Measurements from ENCODE around the gene P2RX6.

DNA sequence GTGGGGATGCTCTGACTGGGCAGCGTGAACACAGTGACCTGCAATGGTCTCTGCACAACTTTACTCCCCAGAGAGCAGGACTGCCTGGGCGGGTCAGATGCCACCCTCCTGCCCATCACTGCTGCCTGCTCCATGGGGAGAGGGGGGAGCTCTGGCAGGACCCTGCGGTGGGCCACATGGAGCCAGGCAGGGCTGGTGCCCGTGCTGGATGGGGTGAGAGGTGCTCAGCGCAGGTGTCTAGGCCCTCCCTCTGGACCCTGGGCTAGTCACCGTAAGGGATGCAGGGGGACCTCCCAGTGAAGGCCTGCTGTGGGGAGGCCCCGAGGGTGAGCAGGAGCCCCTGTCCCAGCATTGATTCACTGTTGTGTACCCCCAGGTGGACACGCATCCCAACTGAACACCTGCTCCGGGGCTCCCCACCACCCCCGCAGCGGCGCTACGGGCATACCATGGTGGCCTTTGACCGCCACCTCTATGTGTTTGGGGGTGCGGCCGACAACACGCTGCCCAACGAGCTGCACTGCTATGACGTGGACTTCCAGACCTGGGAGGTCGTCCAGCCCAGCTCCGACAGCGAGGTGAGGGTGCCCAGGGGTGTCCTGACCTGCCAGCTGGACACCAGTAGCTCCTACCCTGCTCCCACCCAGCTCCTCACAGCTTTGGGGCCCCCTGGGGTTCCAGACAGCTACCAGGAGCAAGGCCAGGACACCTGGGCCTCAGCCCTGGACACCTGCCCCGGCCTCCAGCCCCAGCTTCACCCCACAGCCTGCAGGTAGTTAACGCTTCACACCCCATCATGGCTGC lies 23.5 kb upstream of the P2RX6 start:
- TF ChIP-seq YY1 (IDR thresholded peaks at IDR 0.05; ENCODE audit: borderline replicate concordance in 1 of 3, control insufficient read depth in 1 of 3, extremely low read depth in 1 of 3, insufficient read depth in 3 of 3, insufficient read length in 1 of 3, insufficient replicate concordance in 2 of 3, low read depth in 1 of 3, low read length in 2 of 3) (no peak), HMGN3 (IDR thresholded peaks at IDR 0.05; ENCODE audit: borderline replicate concordance, extremely low read depth, insufficient read length, low read depth, low read length) (no peak), EZH2 (IDR thresholded peaks at IDR 0.05; ENCODE audit: borderline replicate concordance, low read depth, low read length) (no peak), RFX5 (IDR thresholded peaks at IDR 0.05; ENCODE audit: low read depth, low read length) (no peak), NRF1 (conservative IDR thresholded peaks at IDR 0.05 in 1 of 2, IDR thresholded peaks at IDR 0.05 in 1 of 2) (no peak)
- TF ChIP-seq, protein P1, sequence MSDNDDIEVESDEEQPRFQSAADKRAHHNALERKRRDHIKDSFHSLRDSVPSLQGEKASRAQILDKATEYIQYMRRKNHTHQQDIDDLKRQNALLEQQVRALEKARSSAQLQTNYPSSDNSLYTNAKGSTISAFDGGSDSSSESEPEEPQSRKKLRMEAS (CRISPR knock-in tag; IDR thresholded peaks at IDR 0.05), result no peak
- TF ChIP-seq, protein P2, sequence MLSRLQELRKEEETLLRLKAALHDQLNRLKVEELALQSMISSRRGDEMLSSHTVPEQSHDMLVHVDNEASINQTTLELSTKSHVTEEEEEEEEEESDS (CRISPR knock-in tag; IDR thresholded peaks at IDR 0.05), result no peak

Data from K562 (cell line).